GM23248 (cell line): Measurements from ENCODE around the gene PRDM12.

Experiments used
- EZH2 ChIP-seq: fragments of 200-600 bp; sonication (generic); IDR thresholded peaks from 2 replicates; pipeline ENCODE4 v1.6.1; 2018; ENCODE audit warnings: antibody characterized with exemption, mild to moderate bottlenecking; ENCODE audit not compliant: insufficient read depth, poor library complexity, severe bottlenecking
- EZH2phosphoT487 ChIP-seq: fragments of 200-600 bp; sonication (generic); IDR thresholded peaks from 2 replicates; pipeline ENCODE4 v1.6.1; 2018; ENCODE audit warnings: antibody characterized with exemption, moderate library complexity, mild to moderate bottlenecking, low read depth; ENCODE audit not compliant: insufficient read depth

GRCh38 chr9:130677252-130677651 lies 12.9 kb downstream of the PRDM12 start:
- no peak for TF ChIP-seq EZH2
- TF ChIP-seq EZH2phosphoT487, result no peak
